ENCODE results near the gene RTN4R.

The RTN4R gene

GRCh38 chr22:20212754-20213699 lies 55.1 kb downstream of the RTN4R start:
- Histone ChIP-seq H4K8ac (ENCODE audit: low read depth, low read length) (peak overlapping the region; percentile 52), H3K14ac (ENCODE audit: low read length) (peak overlapping the region; percentile 25), H3K4ac (ENCODE audit: low read length) (no peak overlapping the region), H2AK5ac (ENCODE audit: low read depth, low read length) (peak overlapping the region; percentile 24), H2BK12ac (ENCODE audit: low read length) (peak overlapping the region; percentile 24), H2AFZ (ENCODE audit: low read length) (no peak overlapping the region), H2BK120ac (ENCODE audit: low read depth, low read length) (no peak overlapping the region), H3K23ac (ENCODE audit: low read depth, low read length, poor library complexity) (peak overlapping the region; percentile 9), H3K27ac (replicated peaks; ENCODE audit: low read length) (peak overlapping the region; percentile 2), H3K9ac (ENCODE audit: low read depth, low read length, poor library complexity) (no peak overlapping the region), H4K91ac (ENCODE audit: low read depth, low read length, poor library complexity) (no peak overlapping the region), H3K4me1 (ENCODE audit: control insufficient read depth in 2 of 2, insufficient read depth in 1 of 2, low read depth in 1 of 2, low read length in 2 of 2) (peaks cover 0 to 15% of the 10 kb centered on the region in 2 donors), H3K9me3 (replicated peaks in 1 of 2; ENCODE audit: control insufficient read depth in 2 of 2, insufficient read depth in 1 of 2, low read depth in 1 of 2, low read length in 2 of 2) (no peaks in the 10 kb centered on the region), H3K27me3 (ENCODE audit: control insufficient read depth in 3 of 3, insufficient read depth in 3 of 3, low read depth in 1 of 3, low read length in 3 of 3) (peaks cover 0 to 52% (median 0%) of the 10 kb centered on the region in 3 experiments), H3K79me1 (ENCODE audit: low read depth, low read length) (no peaks in the 10 kb centered on the region), H3K36me3 (replicated peaks in 1 of 2; ENCODE audit: control insufficient read depth in 2 of 2, insufficient read depth in 2 of 2, low read length in 2 of 2) (no peaks in the 10 kb centered on the region), H3K4me2 (ENCODE audit: insufficient read depth, low read length, poor library complexity, severe bottlenecking) (no peak overlapping the region), H2BK15ac (ENCODE audit: low read length) (no peak overlapping the region), H3K18ac (ENCODE audit: low read length) (peak overlapping the region; percentile 42), H2BK5ac (ENCODE audit: low read length) (no peak overlapping the region), H3K4me3 (ENCODE audit: low read length in 2 of 2) (peak overlapping the region in 1 of 2 donors; percentile 63)
- DNase-seq (ENCODE audit: low spot score): no peak
- no CpG with 5 or more reads among the region's 27 CpGs for WGBS, 2 donors (ENCODE audit: extremely low coverage in 2 of 2, insufficient read length in 2 of 2, insufficient replicate concordance in 1 of 2)

DNA sequence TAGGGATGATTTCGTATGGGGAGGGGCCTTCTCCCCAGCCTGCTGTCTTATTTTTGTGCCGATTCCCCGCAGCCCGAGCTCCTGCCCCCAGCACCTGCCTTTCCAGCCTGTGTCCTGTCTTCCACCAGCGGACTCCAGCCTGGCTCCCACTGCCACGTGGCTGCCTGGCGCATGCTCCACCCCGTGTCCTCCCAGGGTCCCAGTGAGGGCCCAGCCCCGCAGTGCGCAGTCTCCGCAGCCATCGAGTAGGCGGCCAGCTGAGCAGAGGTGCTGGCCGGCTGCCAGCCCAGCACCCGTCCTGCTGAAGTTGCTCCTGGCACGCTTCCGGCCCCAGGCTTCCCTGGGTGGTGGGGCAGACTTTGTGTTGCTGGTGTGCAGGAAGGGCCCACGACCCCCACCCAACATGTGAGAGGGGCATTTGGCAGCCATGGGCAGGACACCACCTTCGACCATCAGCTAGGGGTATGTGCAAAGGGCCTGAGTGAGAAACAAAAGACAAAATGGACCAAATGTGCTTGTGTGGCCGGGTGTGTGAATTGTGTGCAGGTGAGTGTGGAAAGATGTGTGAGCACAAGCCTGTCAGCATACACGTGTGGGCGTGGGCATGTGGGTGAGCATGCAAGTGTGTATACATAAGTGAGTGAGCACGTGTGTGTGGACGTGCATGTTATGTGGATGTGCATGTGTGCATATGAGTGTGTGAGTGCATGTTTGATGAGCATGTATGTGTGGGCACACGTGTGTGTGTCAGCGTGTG lies 55.9 kb downstream of the RTN4R start:
- H3K14ac ChIP-seq (ENCODE audit: low read length): peak overlapping the region; percentile 2
- peak overlapping the region; percentile 82 for H3K18ac ChIP-seq (ENCODE audit: low read length)
- no peak overlapping the region for H3K9ac ChIP-seq (ENCODE audit: low read depth, low read length, poor library complexity)
- no peak overlapping the region for H2BK120ac ChIP-seq (ENCODE audit: low read depth, low read length)
- H3K4me2 ChIP-seq (ENCODE audit: insufficient read depth, low read length, poor library complexity, severe bottlenecking): no peak overlapping the region
- no CpG with 5 or more reads among the region's 26 CpGs for WGBS, 2 donors (ENCODE audit: extremely low coverage in 2 of 2, insufficient read length in 2 of 2, insufficient replicate concordance in 1 of 2)
- H3K27ac ChIP-seq (replicated peaks; ENCODE audit: low read length): peak overlapping the region; percentile 2
- H3K4ac ChIP-seq (ENCODE audit: low read length): no peak overlapping the region
- peak overlapping the region; percentile 89 for H2BK12ac ChIP-seq (ENCODE audit: low read length)
- no peaks in the 10 kb centered on the region for H3K79me1 ChIP-seq (ENCODE audit: low read depth, low read length)
- peaks cover 0 to 49% (median 0%) of the 10 kb centered on the region in 3 experiments for H3K27me3 ChIP-seq (ENCODE audit: control insufficient read depth in 3 of 3, insufficient read depth in 3 of 3, low read depth in 1 of 3, low read length in 3 of 3)
- no peak overlapping the region for H4K91ac ChIP-seq (ENCODE audit: low read depth, low read length, poor library complexity)
- H3K23ac ChIP-seq (ENCODE audit: low read depth, low read length, poor library complexity): peak overlapping the region; percentile 9
- no peak for DNase-seq (ENCODE audit: low spot score)
- H4K8ac ChIP-seq (ENCODE audit: low read depth, low read length): peak overlapping the region; percentile 52
- H2BK15ac ChIP-seq (ENCODE audit: low read length): peak overlapping the region; percentile 64
- peak overlapping the region; percentile 38 for H2AK5ac ChIP-seq (ENCODE audit: low read depth, low read length)
- H2AFZ ChIP-seq (ENCODE audit: low read length): no peak overlapping the region
- H3K4me1 ChIP-seq (ENCODE audit: control insufficient read depth in 2 of 2, insufficient read depth in 1 of 2, low read depth in 1 of 2, low read length in 2 of 2): peaks cover 6 to 23% of the 10 kb centered on the region in 2 donors
- no peaks in the 10 kb centered on the region for H3K36me3 ChIP-seq (replicated peaks in 1 of 2; ENCODE audit: control insufficient read depth in 2 of 2, insufficient read depth in 2 of 2, low read length in 2 of 2)
- peak overlapping the region in 1 of 2 donors; percentile 63 for H3K4me3 ChIP-seq (ENCODE audit: low read length in 2 of 2)
- no peak overlapping the region for H2BK5ac ChIP-seq (ENCODE audit: low read length)
- no peaks in the 10 kb centered on the region for H3K9me3 ChIP-seq (replicated peaks in 1 of 2; ENCODE audit: control insufficient read depth in 2 of 2, insufficient read depth in 1 of 2, low read depth in 1 of 2, low read length in 2 of 2)

- Histone ChIP-seq H3K79me1 (ENCODE audit: low read depth, low read length) (no peaks in the 10 kb centered on the region), H3K4me2 (ENCODE audit: insufficient read depth, low read length, poor library complexity, severe bottlenecking) (no peak overlapping the region), H3K4me3 (ENCODE audit: low read length in 2 of 2) (no peak overlapping the region), H3K14ac (ENCODE audit: low read length) (no peak overlapping the region), H4K91ac (ENCODE audit: low read depth, low read length, poor library complexity) (no peak overlapping the region), H3K36me3 (replicated peaks in 1 of 2; ENCODE audit: control insufficient read depth in 2 of 2, insufficient read depth in 2 of 2, low read length in 2 of 2) (no peaks in the 10 kb centered on the region), H2BK15ac (ENCODE audit: low read length) (peak overlapping the region; percentile 64), H2BK12ac (ENCODE audit: low read length) (peak overlapping the region; percentile 89), H3K9ac (ENCODE audit: low read depth, low read length, poor library complexity) (no peak overlapping the region), H2AK5ac (ENCODE audit: low read depth, low read length) (peak overlapping the region; percentile 38), H3K4me1 (ENCODE audit: control insufficient read depth in 2 of 2, insufficient read depth in 1 of 2, low read depth in 1 of 2, low read length in 2 of 2) (peaks cover 6 to 28% of the 10 kb centered on the region in 2 donors), H3K27ac (replicated peaks; ENCODE audit: low read length) (no peak overlapping the region), H4K8ac (ENCODE audit: low read depth, low read length) (no peak overlapping the region), H3K4ac (ENCODE audit: low read length) (peak overlapping the region; percentile 42), H2BK120ac (ENCODE audit: low read depth, low read length) (no peak overlapping the region), H2BK5ac (ENCODE audit: low read length) (no peak overlapping the region), H3K27me3 (ENCODE audit: control insufficient read depth in 3 of 3, insufficient read depth in 3 of 3, low read depth in 1 of 3, low read length in 3 of 3) (peaks cover 0 to 44% (median 0%) of the 10 kb centered on the region in 3 experiments), H2AFZ (ENCODE audit: low read length) (no peak overlapping the region), H3K9me3 (replicated peaks in 1 of 2; ENCODE audit: control insufficient read depth in 2 of 2, insufficient read depth in 1 of 2, low read depth in 1 of 2, low read length in 2 of 2) (no peaks in the 10 kb centered on the region), H3K23ac (ENCODE audit: low read depth, low read length, poor library complexity) (peak overlapping the region; percentile 9), H3K18ac (ENCODE audit: low read length) (peak overlapping the region; percentile 90)
- no CpG with 5 or more reads among the region's 10 CpGs for WGBS, 2 donors (ENCODE audit: extremely low coverage in 2 of 2, insufficient read length in 2 of 2, insufficient replicate concordance in 1 of 2)
- no peak for DNase-seq (ENCODE audit: low spot score)
Measured at GRCh38 chr22:20211409-20211996, 56.6 kb downstream of the RTN4R start.
